Fibroblast of lung (primary cell): Measurements from ENCODE around the gene MYDGF. TPM values are rescaled to one million over a fixed set of nuclear protein-coding genes. Genes with fewer than 3 reads are reported as not detected.

Experiments used
- DNase-seq, 2 donors: peaks; one replicate each; pipeline versions ENCODE4 v3.0.0 to v3.0.0-alpha.2; 2010; ENCODE audit warnings: low read depth in 2 of 2
- H2AFZ ChIP-seq: 2 replicates; pipeline ENCODE4 v1.5.1; 2012; ENCODE audit warnings: low read length, control low read depth, inconsistent platforms
- H3K27ac ChIP-seq: 2 replicates; pipeline ENCODE4 v1.5.1; 2011; ENCODE audit warnings: low read length, control low read depth; ENCODE audit not compliant: insufficient read depth
- H3K27me3 ChIP-seq: 2 replicates; pipeline ENCODE4 v1.5.1; 2011; ENCODE audit warnings: mild to moderate bottlenecking, low read length; ENCODE audit not compliant: control insufficient read depth, insufficient read depth
- H3K36me3 ChIP-seq: 2 replicates; pipeline ENCODE4 v1.5.1; 2011; ENCODE audit warnings: low read length; ENCODE audit not compliant: control insufficient read depth, insufficient read depth
- H3K4me1 ChIP-seq: 2 replicates; pipeline ENCODE4 v1.5.1; 2011; ENCODE audit warnings: low read length; ENCODE audit not compliant: control insufficient read depth, insufficient read depth; ENCODE audit errors: extremely low read depth
- H3K4me2 ChIP-seq: 2 replicates; pipeline ENCODE4 v1.5.1; 2011; ENCODE audit warnings: low read length, control low read depth; ENCODE audit not compliant: insufficient read depth; ENCODE audit errors: extremely low read depth
- H3K4me3 ChIP-seq, 4 experiments: fragments of 200-600 bp in 1 of 4; sonication (generic) in 1 of 4; replicated peaks in 1 of 4; 2 replicates each; pipeline ENCODE4 v1.5.1; 2011 to 2016; ENCODE audit warnings: low read length in 4 of 4, low read depth in 3 of 4, mild to moderate bottlenecking in 3 of 4, control low read depth in 2 of 4, inconsistent platforms in 1 of 4, mixed read lengths in 1 of 4; ENCODE audit not compliant: insufficient read depth in 1 of 4; ENCODE audit errors: control extremely low read depth in 1 of 4
- H3K79me2 ChIP-seq: 2 replicates; pipeline ENCODE4 v1.5.1; 2012; ENCODE audit warnings: mild to moderate bottlenecking, low read length, inconsistent platforms; ENCODE audit not compliant: control insufficient read depth, insufficient read depth
- H3K9ac ChIP-seq: 2 replicates; pipeline ENCODE4 v1.5.1; 2011; ENCODE audit warnings: mild to moderate bottlenecking, low read length, control low read depth; ENCODE audit not compliant: insufficient read depth
- H3K9me3 ChIP-seq: 2 replicates; pipeline ENCODE4 v1.5.1; 2012; ENCODE audit warnings: low read depth, low read length; ENCODE audit not compliant: control insufficient read depth, insufficient read depth
- H4K20me1 ChIP-seq: 2 replicates; pipeline ENCODE4 v1.5.1; 2011; ENCODE audit warnings: low read length; ENCODE audit not compliant: control insufficient read depth, insufficient read depth; ENCODE audit errors: extremely low read depth
- CTCF ChIP-seq, 2 donors: IDR thresholded peaks in 1 of 2; conservative IDR thresholded peaks in 1 of 2; 1 replicate in 1 of 2; 2 replicates in 1 of 2; pipeline ENCODE4 v1.5.1; 2011 to 2012; ENCODE audit warnings: low read length in 2 of 2, control low read depth in 1 of 2, inconsistent platforms in 1 of 2, low read depth in 1 of 2, mild to moderate bottlenecking in 1 of 2
- EZH2 ChIP-seq: IDR thresholded peaks from 2 replicates; pipeline ENCODE4 v1.5.1; 2012; ENCODE audit warnings: low read length, control low read depth, mild to moderate bottlenecking; ENCODE audit errors: missing control alignments
- polyA plus RNA-seq, 2 donors: library from polyadenylated mRNA; depleted of rRNA in 1 of 2; stranded (reverse) in 1 of 2; unstranded in 1 of 2; fragments of >200 nt; gene quantifications; 2 replicates each; pipeline ENCODE4 v1.2.1, GENCODE V29; 2011 to 2012; ENCODE audit warnings: missing spikeins in 1 of 2
- total RNA-seq: library from RNA; depleted of rRNA; stranded (reverse); fragments of >200 nt; gene quantifications from 2 replicates; pipeline ENCODE4 v1.2.1, GENCODE V29; 2014

The MYDGF gene
- total and polyA plus RNA-seq, 2 donors (not counting 1 experiment from before 2014, with no cell fraction given): 167 to 181 TPM

- no peak overlapping the region for H3K27ac ChIP-seq
These were observed 34.2 kb upstream of the MYDGF start for GRCh38 chr19:4704317-4704673.

GRCh38 chr19:4703671-4704316 is 33.7 kb upstream of the MYDGF start:
- Histone ChIP-seq H3K27ac (no peak overlapping the region), H4K20me1 (no peaks in the 10 kb centered on the region), H3K4me2 (no peak overlapping the region), H3K4me3 (no peak overlapping the region), H3K79me2 (no peaks in the 10 kb centered on the region), H3K4me1 (peaks cover 5% of the 10 kb centered on the region), H3K9me3 (no peaks in the 10 kb centered on the region), H3K27me3 (no peaks in the 10 kb centered on the region), H3K36me3 (peaks cover 38% of the 10 kb centered on the region), H2AFZ (no peak overlapping the region), H3K9ac (no peak overlapping the region)
- DNase-seq: no peak
- TF ChIP-seq EZH2: no peak

More at GRCh38 chr19:4704317-4704673, 34.2 kb upstream of the MYDGF start:
- no peak overlapping the region for H3K9ac ChIP-seq
- H2AFZ ChIP-seq: no peak overlapping the region
- peaks cover 38% of the 10 kb centered on the region for H3K36me3 ChIP-seq
- TF ChIP-seq CTCF (conservative IDR thresholded peaks at IDR 0.05 in 1 of 2, IDR thresholded peaks at IDR 0.05 in 1 of 2; ENCODE audit: low read depth in 1 of 2, low read length in 2 of 2) (no peak), EZH2 (no peak)
- DNase-seq: no peak
- no peaks in the 10 kb centered on the region for H4K20me1 ChIP-seq
- H3K9me3 ChIP-seq: no peaks in the 10 kb centered on the region
- no peak overlapping the region for H3K4me2 ChIP-seq
- H3K27me3 ChIP-seq: no peaks in the 10 kb centered on the region
- H3K4me1 ChIP-seq: peaks cover 5% of the 10 kb centered on the region
- H3K4me3 ChIP-seq: no peak overlapping the region
- H3K79me2 ChIP-seq: no peaks in the 10 kb centered on the region

- H3K27ac ChIP-seq: no peak overlapping the region
- no peaks in the 10 kb centered on the region for H3K27me3 ChIP-seq
- no peak for DNase-seq
- H2AFZ ChIP-seq: no peak overlapping the region
- H3K79me2 ChIP-seq: no peaks in the 10 kb centered on the region
- H4K20me1 ChIP-seq: no peaks in the 10 kb centered on the region
- H3K4me1 ChIP-seq: peaks cover 3% of the 10 kb centered on the region
- no peak overlapping the region for H3K9ac ChIP-seq
- H3K9me3 ChIP-seq: no peaks in the 10 kb centered on the region
- TF ChIP-seq EZH2 (no peak), CTCF (conservative IDR thresholded peaks at IDR 0.05 in 1 of 2, IDR thresholded peaks at IDR 0.05 in 1 of 2; ENCODE audit: low read depth in 1 of 2, low read length in 2 of 2) (no peak)
- H3K36me3 ChIP-seq: peaks cover 38% of the 10 kb centered on the region
- no peak overlapping the region for H3K4me2 ChIP-seq
- no peak overlapping the region for H3K4me3 ChIP-seq
These were observed 32.6 kb upstream of the MYDGF start for GRCh38 chr19:4702764-4703163.
